Colon (tissue), 2 donors: Measurements from ENCODE around the gene MSTO1.
"Not testable (repeated sequence)": the region's sequence is repeated elsewhere in the genome, so short reads cannot be mapped to it uniquely, and the experiment has no call there.

Experiments used
- FAIRE-seq: peaks from 2 replicates; lab custom pipeline; 2012; peaks lifted over from hg19 to GRCh38; lab: Jason Lieb, UNC
- donor health status: control.
- donor health status: control.

MSTO1 gene

DNA sequence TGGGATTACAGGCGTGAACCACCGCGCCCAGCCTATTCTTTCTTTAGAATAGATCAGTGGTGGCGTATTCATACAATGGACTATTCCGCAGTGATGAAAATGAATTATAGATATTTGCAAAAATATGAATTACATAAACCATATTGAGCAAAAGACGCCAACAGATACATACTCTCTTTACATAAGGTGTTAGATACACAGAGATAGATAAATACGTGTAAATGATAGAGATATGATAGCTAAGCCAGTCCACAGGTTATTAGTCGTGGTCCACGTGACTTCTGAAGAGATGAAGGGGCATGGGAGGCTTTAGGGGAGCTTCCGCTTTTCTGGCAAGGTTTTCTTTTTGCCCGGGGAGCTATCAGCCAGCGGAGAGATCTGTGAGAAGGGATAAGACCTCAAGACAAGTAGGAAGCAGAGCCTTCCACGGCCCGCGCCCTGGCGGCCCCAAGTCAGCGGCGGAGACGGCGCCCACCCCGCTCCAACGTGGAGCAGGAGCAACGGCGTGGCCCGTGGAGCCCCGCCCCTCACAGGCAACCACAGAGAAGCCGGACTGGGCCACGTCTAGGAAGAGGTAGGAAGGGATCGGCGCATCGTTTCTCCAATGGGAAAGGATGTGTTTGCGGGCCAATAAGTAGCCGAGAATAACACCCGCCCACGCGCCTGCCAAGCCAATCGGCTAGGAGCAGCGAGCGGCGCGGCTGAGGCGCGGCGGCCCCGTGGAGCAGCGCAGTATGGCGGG lies at the start of gene MSTO1:
TSS of gene MSTO1 (plus strand) at position 704 of the 742 bp plus-strand sequence. CDS start at position 735, 31 bp downstream.
- no peak for FAIRE-seq

DNA sequence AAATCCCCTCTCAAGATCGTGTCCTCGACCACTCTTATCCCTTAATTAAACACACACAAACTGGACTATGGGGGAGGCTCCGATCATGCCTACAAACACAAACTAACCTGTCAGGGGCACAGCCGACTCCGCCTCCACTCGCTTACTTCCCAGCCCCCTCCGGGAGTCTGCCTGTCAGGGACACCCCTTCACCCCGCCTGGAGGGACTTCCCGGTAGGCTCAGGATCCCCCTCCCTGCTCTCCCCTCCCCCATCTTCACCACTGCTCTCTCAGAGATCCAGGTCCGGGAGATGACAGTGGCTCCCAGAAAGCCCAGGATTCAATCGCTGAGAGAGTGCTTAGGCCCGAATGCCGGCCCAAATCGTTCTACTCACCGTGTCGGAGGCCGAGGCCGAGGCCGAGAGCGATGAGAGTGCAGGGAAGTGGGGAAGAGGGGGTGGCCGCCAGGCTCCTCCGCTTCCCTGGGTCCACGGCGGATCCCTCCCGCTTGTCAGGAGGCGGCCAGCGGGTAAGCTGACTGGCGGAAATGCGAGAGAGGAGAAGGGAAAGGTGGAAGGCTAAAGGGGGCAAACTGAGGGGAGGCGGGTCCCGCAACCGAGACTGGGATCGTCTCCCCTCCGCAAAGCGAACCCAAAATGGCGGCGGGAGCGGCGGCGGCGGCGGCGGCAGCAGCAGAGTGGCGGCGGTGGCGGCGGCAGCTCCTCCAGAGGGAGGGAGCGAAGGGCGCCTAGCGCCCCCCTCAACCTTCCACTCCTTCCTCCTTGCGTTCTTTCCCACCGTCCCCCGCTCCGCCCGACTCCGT lies 48.0 kb upstream of the MSTO1 start:
- FAIRE-seq = not testable (repeated sequence)

DNA sequence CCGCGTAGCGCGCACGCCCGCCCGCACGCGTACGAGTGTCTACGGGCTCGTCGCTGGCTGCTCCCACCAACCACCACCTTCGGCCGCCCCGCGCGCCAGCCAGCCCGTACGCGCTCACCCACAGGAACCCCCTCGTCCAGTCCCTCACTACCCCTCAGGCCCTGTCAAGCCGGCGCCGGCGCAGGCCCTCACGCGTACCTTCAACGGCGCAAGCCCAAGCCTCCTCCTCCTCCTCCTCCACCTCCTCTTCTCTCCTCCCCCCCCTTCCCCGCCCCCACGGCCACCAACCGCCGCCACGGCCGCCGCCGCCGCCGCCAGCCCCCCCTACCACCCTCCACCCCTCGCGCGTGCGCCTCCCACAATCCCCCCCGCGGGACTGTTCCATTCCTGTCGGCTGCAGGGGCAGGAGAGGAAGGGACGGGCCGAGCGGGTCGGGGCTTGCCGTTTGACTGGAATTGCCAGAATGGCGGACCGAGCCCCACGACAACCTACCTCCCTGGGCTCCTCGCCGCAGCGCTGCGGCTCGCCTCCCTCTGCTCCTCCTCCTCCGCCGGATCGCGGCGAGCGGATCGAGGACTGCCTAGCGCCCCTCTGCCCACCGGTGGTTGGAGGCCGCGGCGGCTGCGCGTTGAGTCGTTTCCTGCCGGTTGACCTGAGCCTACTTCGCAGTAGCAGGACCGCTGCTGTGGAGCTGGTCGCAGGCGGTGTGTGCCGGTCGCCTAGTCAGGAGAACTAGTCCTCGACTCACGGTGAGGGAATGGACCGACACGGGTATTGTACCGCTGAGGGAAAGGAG lies 47.2 kb upstream of the MSTO1 start, which contains the start of gene ASH1L:
TSS of gene ASH1L (minus strand) at position 223 of the 796 bp plus-strand sequence. CDS start 41,284 bp downstream, outside the sequence.
- no peak for FAIRE-seq

DNA sequence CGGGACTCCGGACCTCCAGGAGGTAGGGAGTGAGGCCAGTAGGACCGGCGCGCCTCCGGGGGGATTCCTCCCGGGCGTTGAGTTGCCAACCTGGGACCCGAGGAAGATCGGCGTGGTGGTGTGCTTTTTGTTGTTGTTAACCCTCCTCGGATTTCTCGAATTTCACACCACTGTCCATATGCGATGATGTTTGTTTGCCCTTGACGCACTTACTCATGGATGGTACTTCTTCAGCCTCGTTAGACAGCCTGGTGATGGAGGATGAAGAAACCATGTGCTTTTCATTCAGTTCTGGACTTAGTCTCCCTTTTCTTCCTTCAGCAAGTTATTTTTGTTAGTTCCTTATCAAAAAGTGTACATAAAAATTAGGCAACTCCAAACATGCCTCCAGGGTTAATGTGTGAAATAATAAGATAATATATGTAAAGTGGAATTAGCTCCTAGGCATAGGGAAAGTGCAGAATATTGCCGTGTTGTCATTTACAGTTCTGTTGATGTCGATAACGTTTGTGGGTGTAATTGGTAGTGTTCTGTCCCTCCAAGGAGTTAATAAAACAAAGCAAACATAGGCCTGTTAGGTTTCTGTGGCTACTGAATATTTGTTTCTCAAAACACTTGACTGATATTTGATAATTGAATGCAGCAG lies 46.5 kb upstream of the MSTO1 start:
- FAIRE-seq = not testable (repeated sequence)

DNA sequence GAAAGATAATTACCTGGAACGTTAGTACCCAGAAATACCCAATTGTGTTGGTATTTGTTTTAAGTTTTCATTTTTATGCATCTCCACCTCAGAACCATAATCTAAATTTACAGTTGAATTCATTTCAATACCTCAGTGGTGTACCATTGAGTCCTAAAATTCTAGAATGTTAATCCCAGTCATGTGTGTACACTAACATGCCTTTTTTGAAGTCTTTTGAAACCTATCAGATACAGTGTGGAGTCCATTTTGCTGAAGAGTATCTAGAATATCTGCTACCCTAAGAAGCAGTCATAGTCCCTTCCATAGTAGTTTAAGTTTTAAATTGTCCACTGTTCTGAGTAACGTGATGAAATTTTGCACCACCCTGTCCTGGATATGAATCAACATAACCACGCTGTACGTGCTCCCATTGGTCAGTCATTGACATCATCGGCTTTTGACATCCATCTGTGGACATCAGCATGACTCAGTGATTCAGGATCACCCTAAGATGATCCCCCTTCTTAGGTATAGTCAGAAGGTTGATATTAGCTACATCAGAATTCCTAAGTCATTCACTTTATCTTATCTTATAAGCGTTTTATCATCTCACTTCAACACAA lies 39.9 kb upstream of the MSTO1 start:
- no peak for FAIRE-seq

DNA sequence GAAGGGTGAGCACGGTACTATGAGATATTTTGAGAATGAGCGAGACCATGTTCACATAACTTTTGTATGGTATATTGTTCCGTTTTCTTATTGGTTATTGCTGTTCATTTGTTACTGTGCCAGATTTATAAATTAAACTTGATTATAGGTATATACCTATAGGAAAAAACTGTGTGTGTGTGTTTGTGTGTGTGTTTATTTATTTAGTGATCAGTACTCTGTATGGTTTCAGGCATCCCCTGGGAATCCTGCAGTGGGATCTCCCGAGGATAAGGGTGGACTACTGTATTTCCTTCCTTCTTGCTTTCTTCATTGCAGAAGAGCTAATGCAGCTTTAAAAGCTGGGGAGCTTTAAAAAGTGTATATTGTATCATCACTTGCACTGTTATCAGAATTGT lies 39.4 kb upstream of the MSTO1 start:
- no peak for FAIRE-seq

DNA sequence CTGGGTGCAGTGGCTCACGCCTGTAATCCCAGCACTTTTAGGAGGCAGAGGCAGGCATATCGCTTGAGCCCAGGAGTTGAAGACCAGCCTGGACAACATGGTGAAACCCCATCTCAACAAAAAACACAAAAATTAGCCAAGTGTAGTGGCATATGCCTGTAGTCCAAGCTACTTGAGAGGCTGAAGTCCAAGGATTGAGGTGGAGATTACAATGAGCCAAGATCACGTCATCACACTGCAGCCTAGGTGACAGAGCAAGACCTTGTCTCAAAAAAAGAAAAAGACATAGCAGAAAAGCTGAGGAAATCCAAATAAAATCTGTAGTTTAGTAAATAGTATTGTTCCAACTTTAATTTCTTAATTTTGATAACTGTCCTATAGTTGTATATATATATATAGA lies 35.9 kb upstream of the MSTO1 start:
- no peak for FAIRE-seq

DNA sequence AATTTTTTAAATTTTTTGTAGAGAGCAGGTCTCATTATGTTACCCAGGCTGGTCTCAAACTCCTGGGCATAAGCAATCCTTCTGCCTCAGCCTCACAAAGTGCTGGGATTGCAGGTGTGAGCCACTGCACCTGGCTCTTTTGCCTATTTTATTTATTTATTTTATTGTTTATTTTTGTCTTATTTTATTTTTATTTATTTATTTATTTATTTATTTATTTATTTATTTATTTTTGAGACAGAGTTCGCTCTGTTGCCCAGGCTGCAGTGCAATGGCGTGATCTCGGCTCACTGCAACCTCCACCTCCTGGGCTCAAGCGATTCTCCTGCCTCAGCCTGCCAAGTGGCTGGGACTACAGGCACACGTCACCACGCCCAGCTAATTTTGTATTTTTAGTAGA lies 34.4 kb upstream of the MSTO1 start:
- not testable (repeated sequence) for FAIRE-seq

DNA sequence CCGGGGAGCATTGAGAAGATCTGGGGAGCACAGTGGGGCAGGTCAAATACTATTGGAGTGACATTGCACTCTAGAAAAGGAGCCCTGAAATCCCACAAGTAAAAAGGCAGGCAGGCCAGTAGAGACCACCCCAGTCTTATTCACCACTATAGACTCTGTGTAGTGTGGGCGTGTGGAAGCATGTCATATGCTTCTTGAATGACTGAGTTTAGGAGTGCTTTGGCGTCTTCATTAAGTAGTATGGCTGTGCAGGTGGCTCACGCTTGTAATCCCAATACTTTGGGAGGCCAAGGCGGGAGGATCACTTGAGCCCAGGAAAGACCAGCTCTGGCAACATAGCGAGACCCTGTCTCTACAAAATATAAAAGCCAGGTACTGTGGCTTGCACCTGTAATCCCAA lies 26.2 kb upstream of the MSTO1 start:
- not testable (repeated sequence) for FAIRE-seq

DNA sequence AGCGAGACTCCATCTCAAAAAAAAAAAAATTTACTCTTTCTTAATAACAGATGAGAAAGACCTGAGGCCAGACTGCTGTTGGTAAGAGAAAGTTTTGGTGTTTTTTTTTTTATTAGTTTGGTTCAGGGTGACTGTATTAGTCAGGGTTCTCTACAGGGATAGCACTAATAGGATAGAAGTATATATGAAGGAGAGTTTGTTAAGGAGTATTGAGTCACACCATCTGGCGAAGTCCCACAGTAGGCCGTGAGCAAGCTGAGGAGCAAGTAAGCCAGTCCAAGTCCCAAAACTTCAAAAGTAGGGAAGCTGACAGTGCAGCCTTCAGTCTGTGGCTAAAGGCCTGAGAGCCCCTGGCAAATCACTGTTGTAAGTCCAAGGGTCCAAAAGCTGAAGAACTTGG lies 20.7 kb upstream of the MSTO1 start:
- FAIRE-seq = not testable (repeated sequence)

DNA sequence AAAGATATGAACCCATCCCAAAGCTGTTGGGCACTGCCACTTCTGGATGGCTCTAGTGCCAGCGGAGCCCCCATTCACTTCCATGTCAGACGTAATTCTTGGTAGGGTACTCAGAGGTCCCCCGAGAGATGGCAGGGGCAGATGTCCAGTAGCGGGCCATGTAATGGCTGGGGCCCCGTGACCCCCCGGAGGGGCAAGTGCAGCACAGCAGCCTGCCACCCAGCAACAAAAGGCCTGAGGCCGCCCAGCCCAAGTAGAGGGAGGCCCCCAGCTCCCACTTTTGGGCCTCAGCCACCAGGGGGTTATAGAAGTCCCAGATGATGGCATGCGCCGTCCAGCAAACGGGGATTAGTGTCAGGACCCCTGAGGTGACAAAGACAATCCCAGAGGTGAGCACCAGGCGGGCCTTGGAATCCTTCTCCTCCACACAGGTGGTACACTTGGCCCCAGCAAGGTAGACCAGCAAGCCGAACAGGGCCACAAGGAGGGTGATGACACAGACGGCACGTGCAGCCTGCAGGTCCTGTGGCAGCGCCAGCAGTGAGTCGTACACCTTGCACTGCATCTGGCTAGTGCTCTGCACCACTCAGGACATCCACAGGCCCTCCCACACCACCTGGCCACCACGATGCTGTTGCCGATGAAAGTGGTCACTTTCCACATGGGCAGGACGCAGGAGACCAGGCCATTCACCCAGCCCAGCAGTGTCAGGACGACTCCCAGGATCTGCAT lies 19.3 kb upstream of the MSTO1 start:
- not testable (repeated sequence) for FAIRE-seq

DNA sequence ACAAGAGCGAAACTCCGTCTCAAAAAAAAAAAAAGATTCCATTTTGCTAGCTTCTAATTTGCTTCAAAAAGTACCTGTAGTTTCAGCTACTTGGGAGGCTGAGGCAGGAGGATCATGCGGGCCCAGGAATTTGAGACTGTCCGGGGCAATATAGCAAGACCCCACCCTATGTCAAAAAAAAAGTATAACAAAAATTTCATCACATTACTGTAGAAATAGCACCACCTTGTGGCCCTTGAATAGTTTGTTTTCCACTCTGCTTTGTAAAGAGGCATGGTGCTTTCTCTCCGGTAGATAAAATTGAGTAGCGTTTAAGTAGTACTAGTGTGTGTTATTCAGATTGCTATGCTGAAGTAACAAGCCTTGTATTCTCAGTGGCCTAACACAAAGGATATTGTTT lies 18.2 kb upstream of the MSTO1 start:
- FAIRE-seq = no peak

DNA sequence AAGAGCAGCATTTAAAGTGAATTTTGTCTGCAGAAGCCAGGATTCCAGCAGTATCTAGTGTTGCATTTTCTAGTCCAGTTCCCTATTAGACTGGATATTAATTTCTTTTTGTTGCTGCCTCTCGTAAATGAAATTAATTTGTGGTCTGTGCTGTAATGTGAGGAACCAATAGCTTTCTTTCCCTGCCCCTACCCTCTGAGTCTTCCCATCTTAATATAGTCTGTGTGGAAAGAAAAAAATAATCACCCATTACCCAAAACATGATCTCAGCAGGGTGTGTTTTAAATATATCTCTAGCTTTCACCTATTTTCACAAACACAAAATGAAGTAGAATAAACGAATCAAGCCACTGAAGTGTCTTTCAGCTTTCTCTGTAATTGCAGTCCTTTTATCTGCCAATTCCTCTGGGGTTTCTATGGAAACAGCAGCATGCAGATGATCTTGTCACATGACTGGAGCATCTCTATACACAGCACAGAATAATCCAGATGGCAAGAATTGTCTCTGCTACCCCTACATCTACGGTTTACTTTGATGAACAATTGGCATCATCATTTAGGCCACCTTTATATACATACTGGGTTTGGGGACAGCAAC lies 14.0 kb upstream of the MSTO1 start:
- FAIRE-seq = not testable (repeated sequence)

DNA sequence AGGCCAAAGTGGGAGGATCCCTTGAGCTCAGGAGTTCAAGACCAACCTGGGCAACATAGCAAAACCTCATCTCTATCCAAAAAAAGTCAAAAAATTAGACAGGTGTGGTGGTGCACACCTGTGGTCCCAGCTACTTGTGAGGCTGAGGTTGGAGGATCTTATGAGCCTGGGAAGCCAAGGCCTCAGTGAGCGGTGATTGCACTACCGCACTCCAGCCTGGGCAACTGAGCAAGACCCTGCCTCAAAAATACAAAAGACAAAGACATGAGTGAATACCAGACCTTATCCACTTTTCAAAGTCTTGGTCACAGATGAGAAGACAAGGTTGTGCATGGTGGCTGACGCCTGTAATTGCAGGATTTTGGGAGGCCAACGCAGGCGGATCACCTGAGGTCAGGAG lies 13.2 kb upstream of the MSTO1 start:
- no peak for FAIRE-seq

DNA sequence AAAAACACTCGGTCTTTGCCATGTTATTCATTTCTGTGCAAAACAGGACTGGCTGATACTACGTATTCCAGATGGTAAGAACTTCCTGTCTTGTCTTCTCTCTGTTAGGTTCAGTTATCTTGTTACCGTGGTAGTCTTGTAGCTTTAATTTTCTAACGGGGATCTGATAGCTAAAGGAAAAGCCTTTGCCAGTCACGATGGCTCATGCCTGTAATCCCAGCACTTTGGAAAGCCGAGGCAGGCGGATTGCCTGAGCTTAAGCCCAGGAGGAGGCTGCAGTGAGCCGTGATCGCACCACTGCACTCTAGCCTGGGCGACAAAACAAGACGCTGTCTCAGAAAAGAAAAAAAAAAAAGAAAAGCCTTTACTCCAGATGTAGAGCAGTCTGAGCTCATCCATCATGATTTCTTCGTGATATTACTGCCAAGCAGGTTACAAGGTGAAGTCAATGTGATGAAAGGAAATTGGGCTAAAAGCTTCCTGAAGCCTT lies 11.1 kb upstream of the MSTO1 start:
- no peak for FAIRE-seq

DNA sequence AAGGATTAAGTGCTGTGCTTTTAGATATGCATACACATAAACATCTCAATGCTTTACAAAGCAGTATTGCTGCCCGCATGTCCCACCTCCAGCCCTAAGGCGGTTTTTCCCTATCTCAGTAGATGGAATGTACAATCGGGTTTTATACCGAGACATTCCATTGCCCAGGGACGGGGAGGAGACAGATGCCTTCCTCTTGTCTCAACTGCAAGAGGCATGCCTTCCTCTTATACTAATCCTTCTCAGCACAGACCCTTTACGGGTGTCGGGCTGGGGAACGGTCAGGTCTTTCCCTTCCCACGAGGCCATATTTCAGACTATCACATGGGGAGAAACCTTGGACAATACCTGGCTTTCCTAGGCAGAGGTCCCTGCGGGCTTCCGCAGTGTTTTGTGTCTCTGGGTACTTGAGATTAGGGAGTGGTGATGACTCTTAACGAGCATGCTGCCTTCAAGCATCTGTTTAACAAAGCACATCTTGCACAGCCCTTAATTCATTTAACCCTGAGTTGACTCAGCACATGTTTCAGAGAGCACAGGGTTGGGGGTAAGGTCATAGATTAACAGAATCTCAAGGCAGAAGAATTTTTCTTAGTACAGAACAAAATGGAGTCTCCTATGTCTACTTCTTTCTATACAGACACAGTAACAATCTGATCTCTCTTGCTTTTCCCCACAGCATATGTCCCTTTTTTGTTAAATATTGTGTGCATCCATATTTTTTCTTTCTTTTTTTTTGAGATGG lies 10.0 kb upstream of the MSTO1 start:
- not testable (repeated sequence) for FAIRE-seq

DNA sequence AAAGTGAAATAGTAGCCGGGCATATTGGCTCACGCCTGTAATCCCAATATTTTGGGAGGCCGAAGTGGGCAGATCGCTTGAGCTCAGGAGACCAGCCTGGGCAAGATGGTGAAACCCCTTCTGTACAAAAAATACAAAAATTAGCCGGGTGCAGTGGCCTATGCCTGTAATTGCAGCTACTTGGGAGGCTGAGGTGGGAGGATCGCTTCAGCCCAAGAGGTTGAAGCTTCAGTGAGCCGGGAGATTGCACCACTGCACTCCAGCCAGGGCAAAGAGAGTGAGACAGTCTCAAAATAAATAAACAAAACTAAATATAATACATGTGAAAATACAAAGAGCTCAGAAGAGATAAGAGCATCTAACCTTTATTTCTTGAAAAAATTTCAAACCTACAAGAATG lies 2.3 kb upstream of the MSTO1 start:
- FAIRE-seq = no peak

DNA sequence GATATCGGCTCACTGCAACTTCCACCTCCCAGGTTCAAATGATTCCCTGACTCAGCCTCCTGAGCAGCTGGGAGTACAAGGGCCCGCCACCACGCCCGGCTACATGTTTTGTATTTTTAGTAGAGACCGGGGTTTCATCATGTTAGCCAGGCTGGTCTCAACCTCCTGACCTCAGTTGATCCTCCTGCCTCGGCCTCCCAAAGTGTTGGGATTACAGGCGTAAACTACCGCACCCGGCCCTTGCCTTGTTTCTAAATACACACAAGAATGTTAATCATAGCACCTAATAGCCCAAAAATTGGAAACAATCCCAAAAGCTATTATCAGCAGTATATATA lies 1.2 kb upstream of the MSTO1 start:
- FAIRE-seq = no peak

DNA sequence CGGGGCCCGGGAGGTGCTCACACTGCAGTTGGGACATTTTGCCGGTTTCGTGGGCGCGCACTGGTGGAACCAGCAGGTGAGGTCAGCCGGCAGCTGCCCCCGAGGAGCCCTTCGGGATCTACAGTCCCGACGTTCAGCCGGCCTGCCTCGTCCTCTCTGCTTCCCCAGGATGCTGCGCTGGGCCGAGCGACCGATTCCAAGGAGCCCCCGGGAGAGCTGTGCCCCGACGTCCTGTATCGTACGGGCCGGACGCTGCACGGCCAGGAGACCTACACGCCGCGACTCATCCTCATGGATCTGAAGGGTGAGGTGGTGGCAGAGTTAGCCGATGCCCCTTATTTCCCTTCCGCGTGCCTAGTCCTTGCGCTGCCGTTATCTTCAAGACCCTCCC lies 234 bp downstream of the MSTO1 start:
- FAIRE-seq = not testable (repeated sequence)

DNA sequence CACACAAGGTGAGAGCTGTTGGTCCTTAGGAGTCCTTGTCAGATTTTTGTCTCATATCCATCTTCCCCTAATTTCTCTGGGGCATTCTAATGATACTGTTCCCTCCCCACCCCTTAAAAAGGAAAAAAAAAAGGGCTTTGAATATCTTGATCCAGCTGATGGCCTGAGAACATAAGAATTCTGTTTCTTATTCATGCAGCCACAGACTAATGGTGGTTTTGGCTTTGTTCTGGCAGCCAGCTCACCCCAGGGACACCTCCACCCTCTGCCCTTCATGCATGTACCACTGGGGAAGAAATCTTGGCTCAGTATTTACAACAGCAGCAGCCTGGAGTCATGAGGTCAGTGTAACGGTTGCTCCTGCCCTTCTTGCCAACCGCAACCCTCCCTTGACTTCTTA lies 3.2 kb downstream of the MSTO1 start:
- not testable (repeated sequence) for FAIRE-seq
